HepG2 (cell line): ENCODE measurements around the gene ZNF763. TPM values are rescaled to one million over a fixed set of nuclear protein-coding genes. Genes with fewer than 3 reads are reported as not detected.

Experiments
- ADNP ChIP-seq: sonication (generic); formaldehyde crosslinking; IDR thresholded peaks from 2 replicates; pipeline ENCODE4 v1.4.0; 2020; ENCODE audit warnings: missing genetic modification reagents
- BRCA1 ChIP-seq: sonication (generic); formaldehyde crosslinking; IDR thresholded peaks from 2 replicates; pipeline ENCODE4 v1.4.0; 2020; ENCODE audit warnings: missing genetic modification reagents
- FOXC1 ChIP-seq: sonication (generic); formaldehyde crosslinking; IDR thresholded peaks from 2 replicates; pipeline ENCODE4 v1.8.0; 2022; ENCODE audit warnings: mild to moderate bottlenecking, missing genetic modification reagents, borderline replicate concordance
- HNRNPL ChIP-seq: fragments of 200-400 bp; formaldehyde crosslinking; IDR thresholded peaks from 2 replicates; pipeline ENCODE4 v1.6.1; 2017; ENCODE audit warnings: mild to moderate bottlenecking, low read depth, low read length
- JDP2 ChIP-seq: sonication (generic); formaldehyde crosslinking; IDR thresholded peaks from 2 replicates; pipeline ENCODE4 v1.8.1; 2022; ENCODE audit warnings: missing genetic modification reagents, borderline replicate concordance
- PCBP2 ChIP-seq: fragments of 200-400 bp; formaldehyde crosslinking; optimal IDR thresholded peaks from 2 replicates; pipeline ENCODE3; 2018; ENCODE audit warnings: low read length, low read depth; ENCODE audit not compliant: poor library complexity, severe bottlenecking
- RBAK ChIP-seq: sonication (generic); formaldehyde crosslinking; IDR thresholded peaks from 2 replicates; pipeline ENCODE4 v1.5.1; 2020; ENCODE audit warnings: mild to moderate bottlenecking, missing genetic modification reagents
- SAFB2 ChIP-seq: sonication (generic); formaldehyde crosslinking; IDR thresholded peaks from 2 replicates; pipeline ENCODE4 v1.5.1; 2020; ENCODE audit warnings: missing genetic modification reagents, low read depth, mild to moderate bottlenecking, borderline replicate concordance
- TEAD3 ChIP-seq: optimal IDR thresholded peaks from 2 replicates; pipeline ENCODE3; 2016; ENCODE audit warnings: borderline replicate concordance
- U2AF1 ChIP-seq: fragments of 200-400 bp; formaldehyde crosslinking; optimal IDR thresholded peaks from 2 replicates; pipeline ENCODE3; 2017; ENCODE audit warnings: mild to moderate bottlenecking, low read depth, low read length
- YEATS4 ChIP-seq: sonication (generic); formaldehyde crosslinking; IDR thresholded peaks from 2 replicates; pipeline ENCODE4 v1.4.0; 2020; ENCODE audit warnings: missing genetic modification reagents, borderline replicate concordance
- ZNF451 ChIP-seq: sonication (generic); formaldehyde crosslinking; IDR thresholded peaks from 2 replicates; pipeline ENCODE4 v1.5.0; 2020; ENCODE audit warnings: mild to moderate bottlenecking, missing genetic modification reagents
- polyA plus RNA-seq, 8 experiments: library from polyadenylated mRNA; depleted of rRNA in 3 of 8; stranded (reverse) in 7 of 8; unstranded in 1 of 8; fragments of >200 nt; fragmentation: Illumina TruSeq in 4 of 8; extraction: Trizol in 4 of 8; gene quantifications; 2 replicates each; pipeline versions ENCODE4 v1.2.1 to v1.2.3, GENCODE V29; 2011 to 2016; ENCODE audit warnings: low read depth in 4 of 8, missing spikeins in 1 of 8, mixed read lengths in 1 of 8; ENCODE audit not compliant: insufficient read depth in 1 of 8
- total RNA-seq, 5 experiments: library from RNA; depleted of rRNA; stranded (reverse); fragments of >200 nt; fragmentation: Illumina TruSeq; extraction: Trizol; gene quantifications; 2 replicates each; pipeline ENCODE4 v1.2.3, GENCODE V29; 2016; ENCODE audit warnings: low read depth in 1 of 5
- TF ChIP-seq, protein P1 (sequence below): sonication (generic); formaldehyde crosslinking; IDR thresholded peaks from 2 replicates; pipeline ENCODE4 v1.5.1; 2020; ENCODE audit warnings: missing genetic modification reagents, mild to moderate bottlenecking, borderline replicate concordance
- TF ChIP-seq, protein P2 (sequence below): sonication (generic); formaldehyde crosslinking; IDR thresholded peaks from 2 replicates; pipeline ENCODE4 v1.4.0; 2020; ENCODE audit warnings: low read depth, mild to moderate bottlenecking, missing genetic modification reagents
- TF ChIP-seq, protein P3 (sequence below), 2 experiments: fragments of 450-650 bp in 1 of 2; sonication (generic) in 1 of 2; formaldehyde crosslinking in 1 of 2; IDR thresholded peaks; 2 replicates each; pipeline versions ENCODE4 v1.6.1 to v1.8.0; 2016 to 2022; ENCODE audit warnings: antibody characterized with exemption in 1 of 2, mild to moderate bottlenecking in 1 of 2, missing genetic modification reagents in 1 of 2

ZNF763 gene
- total and polyA plus RNA-seq, 2 of the 13 experiments (the other 11 are each of a cell fraction or from before 2014, with no cell fraction given): 0.08 to 0.42 TPM

DNA sequence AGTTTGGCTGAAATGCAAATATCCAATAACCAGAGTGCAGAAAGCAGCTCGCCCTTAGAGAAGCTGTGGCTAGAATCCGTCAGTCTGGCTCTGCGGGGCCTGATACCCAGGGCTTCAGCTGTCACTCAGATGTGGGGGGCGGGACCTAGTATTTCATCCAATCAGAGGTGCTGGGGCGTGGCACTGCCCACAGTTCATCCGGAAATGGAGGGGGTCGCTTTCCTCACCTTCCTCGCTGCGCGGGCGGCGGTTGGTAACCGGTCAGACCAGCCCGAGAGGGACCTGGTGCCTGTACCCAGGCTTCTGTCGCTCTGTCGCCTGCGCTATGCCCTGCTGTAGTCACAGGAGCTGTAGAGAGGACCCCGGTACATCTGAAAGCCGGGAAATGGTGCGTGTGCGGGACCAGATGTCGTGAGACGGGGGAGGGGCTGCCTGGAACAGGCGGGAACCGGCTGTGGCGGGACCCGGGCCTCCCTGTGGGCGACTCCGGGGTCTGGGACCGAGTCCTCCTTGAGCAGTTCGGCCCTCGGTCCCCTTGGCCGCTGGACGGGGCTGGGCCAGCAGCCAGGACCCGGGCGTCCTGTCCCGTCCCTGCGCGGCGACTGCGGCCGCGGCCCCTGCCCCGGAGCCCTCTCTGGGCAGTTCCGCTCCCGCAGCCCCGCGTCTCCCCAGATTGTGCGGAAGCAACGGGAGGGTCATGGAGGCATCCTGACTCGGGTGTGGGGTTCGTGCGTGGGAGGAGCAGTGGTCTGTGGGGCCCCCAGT, 39.8 kb upstream of the ZNF763 start, which contains the start of gene ZNF700 (continued):
- no peak for TF ChIP-seq PCBP2
- TF ChIP-seq, protein P1, sequence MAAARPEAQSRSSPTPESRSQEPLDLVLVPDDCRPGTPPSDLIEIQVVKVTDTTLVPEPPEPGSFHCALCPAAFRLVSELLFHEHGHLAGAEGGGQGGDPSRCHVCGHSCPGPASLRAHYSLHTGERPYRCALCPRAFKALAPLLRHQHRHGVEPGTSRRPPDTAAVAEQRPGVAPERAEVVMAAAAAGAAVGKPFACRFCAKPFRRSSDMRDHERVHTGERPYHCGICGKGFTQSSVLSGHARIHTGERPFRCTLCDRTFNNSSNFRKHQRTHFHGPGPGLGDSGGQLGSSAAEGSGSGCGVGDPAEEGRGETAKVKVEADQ (CRISPR knock-in tag): no peak; the same call in 1 of the 2 replicates
- peak; percentile 54; the same call in 1 of the 2 replicates for TF ChIP-seq YEATS4 (CRISPR knock-in tag)
- no peak for TF ChIP-seq RBAK
- TF ChIP-seq TEAD3 (CRISPR knock-in tag): no peak
- TF ChIP-seq, protein P2, sequence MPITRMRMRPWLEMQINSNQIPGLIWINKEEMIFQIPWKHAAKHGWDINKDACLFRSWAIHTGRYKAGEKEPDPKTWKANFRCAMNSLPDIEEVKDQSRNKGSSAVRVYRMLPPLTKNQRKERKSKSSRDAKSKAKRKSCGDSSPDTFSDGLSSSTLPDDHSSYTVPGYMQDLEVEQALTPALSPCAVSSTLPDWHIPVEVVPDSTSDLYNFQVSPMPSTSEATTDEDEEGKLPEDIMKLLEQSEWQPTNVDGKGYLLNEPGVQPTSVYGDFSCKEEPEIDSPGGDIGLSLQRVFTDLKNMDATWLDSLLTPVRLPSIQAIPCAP: peak; percentile 32; the same call in 1 of the 2 replicates
- no peak for TF ChIP-seq ADNP
- no peak; the same call in 1 of the 2 replicates for TF ChIP-seq JDP2
- TF ChIP-seq ZNF451 (CRISPR knock-in tag): peak; percentile 82; the same call in 1 of the 2 replicates
- TF ChIP-seq, protein P3, sequence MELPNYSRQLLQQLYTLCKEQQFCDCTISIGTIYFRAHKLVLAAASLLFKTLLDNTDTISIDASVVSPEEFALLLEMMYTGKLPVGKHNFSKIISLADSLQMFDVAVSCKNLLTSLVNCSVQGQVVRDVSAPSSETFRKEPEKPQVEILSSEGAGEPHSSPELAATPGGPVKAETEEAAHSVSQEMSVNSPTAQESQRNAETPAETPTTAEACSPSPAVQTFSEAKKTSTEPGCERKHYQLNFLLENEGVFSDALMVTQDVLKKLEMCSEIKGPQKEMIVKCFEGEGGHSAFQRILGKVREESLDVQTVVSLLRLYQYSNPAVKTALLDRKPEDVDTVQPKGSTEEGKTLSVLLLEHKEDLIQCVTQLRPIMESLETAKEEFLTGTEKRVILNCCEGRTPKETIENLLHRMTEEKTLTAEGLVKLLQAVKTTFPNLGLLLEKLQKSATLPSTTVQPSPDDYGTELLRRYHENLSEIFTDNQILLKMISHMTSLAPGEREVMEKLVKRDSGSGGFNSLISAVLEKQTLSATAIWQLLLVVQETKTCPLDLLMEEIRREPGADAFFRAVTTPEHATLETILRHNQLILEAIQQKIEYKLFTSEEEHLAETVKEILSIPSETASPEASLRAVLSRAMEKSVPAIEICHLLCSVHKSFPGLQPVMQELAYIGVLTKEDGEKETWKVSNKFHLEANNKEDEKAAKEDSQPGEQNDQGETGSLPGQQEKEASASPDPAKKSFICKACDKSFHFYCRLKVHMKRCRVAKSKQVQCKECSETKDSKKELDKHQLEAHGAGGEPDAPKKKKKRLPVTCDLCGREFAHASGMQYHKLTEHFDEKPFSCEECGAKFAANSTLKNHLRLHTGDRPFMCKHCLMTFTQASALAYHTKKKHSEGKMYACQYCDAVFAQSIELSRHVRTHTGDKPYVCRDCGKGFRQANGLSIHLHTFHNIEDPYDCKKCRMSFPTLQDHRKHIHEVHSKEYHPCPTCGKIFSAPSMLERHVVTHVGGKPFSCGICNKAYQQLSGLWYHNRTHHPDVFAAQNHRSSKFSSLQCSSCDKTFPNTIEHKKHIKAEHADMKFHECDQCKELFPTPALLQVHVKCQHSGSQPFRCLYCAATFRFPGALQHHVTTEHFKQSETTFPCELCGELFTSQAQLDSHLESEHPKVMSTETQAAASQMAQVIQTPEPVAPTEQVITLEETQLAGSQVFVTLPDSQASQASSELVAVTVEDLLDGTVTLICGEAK (IDR thresholded peaks at IDR 0.05): no peak
- TF ChIP-seq, protein P3 (CRISPR knock-in tag; IDR thresholded peaks at IDR 0.05): no peak; the same call in 1 of the 2 replicates
- no peak for TF ChIP-seq U2AF1
- TF ChIP-seq BRCA1: no peak
- TF ChIP-seq SAFB2 (CRISPR knock-in tag): no peak; the same call in 1 of the 2 replicates
- 0 out of 2 replicates have a peak, but pooled peaks have one; percentile 55 for TF ChIP-seq HNRNPL
- peak; percentile 87; the same call in 1 of the 2 replicates for TF ChIP-seq FOXC1 (CRISPR knock-in tag)
